Epidermal melanocyte (primary cell): ENCODE results near the gene MAN2B2.
"Not testable (repeated sequence)": the region's sequence is repeated elsewhere in the genome, so short reads cannot be mapped to it uniquely, and the experiment has no call there.

Source experiments
- DNase-seq: peaks from one replicate; pipeline ENCODE4 v3.0.0; 2011; ENCODE audit warnings: low spot score; ENCODE audit not compliant: insufficient read length

Gene MAN2B2

GRCh38 chr4:6640292-6641163 lies 65.5 kb downstream of the MAN2B2 start, which contains the start of gene MRFAP1:
MRFAP1 (plus strand) TSS chr4:6640685; CDS start chr4:6640863, 178 bp downstream.
- DNase-seq, result peak; percentile 77

- DNase-seq, result no peak
These were observed 66.4 kb downstream of the MAN2B2 start for GRCh38 chr4:6641164-6641970.

- no peak for DNase-seq
These were observed 67.0 kb downstream of the MAN2B2 start for GRCh38 chr4:6641971-6642320.

- no peak for DNase-seq
These were observed 68.3 kb downstream of the MAN2B2 start for GRCh38 chr4:6643141-6643847.

GRCh38 chr4:6644792-6645530 lies 70.0 kb downstream of the MAN2B2 start:
- no peak for DNase-seq

- DNase-seq, result no peak
These were observed 72.2 kb downstream of the MAN2B2 start for GRCh38 chr4:6647169-6647568.

- DNase-seq, result no peak
These were observed 72.7 kb downstream of the MAN2B2 start for GRCh38 chr4:6647582-6648230.

GRCh38 chr4:6649216-6649615 lies 74.2 kb downstream of the MAN2B2 start:
- no peak for DNase-seq

- not testable (repeated sequence) for DNase-seq
These were observed 79.2 kb downstream of the MAN2B2 start for GRCh38 chr4:6654211-6654610.

GRCh38 chr4:6655291-6655690 lies 80.3 kb downstream of the MAN2B2 start:
- not testable (repeated sequence) for DNase-seq

- DNase-seq, result no peak
These were observed 80.9 kb downstream of the MAN2B2 start for GRCh38 chr4:6655924-6656323.

- no peak for DNase-seq
These were observed 82.5 kb downstream of the MAN2B2 start for GRCh38 chr4:6657242-6658208.

- no peak for DNase-seq
These were observed 83.2 kb downstream of the MAN2B2 start for GRCh38 chr4:6658209-6658595.

GRCh38 chr4:6658597-6659075 lies 83.6 kb downstream of the MAN2B2 start:
- no peak for DNase-seq

- DNase-seq, result no peak
These were observed 84.9 kb downstream of the MAN2B2 start for GRCh38 chr4:6659897-6660296.

- no peak for DNase-seq
These were observed 85.4 kb downstream of the MAN2B2 start for GRCh38 chr4:6660430-6660829.

- no peak for DNase-seq
These were observed 87.6 kb downstream of the MAN2B2 start for GRCh38 chr4:6662591-6662990.

GRCh38 chr4:6663596-6664393 lies 88.8 kb downstream of the MAN2B2 start:
- no peak for DNase-seq

GRCh38 chr4:6665320-6665654 lies 90.3 kb downstream of the MAN2B2 start:
- DNase-seq, result no peak
